Activated T-cell treated with anti-CD3 and anti-CD28 coated beads, Interleukin-2, amount 50 U/mL, for 4 hours (primary cell): Measurements from ENCODE around the gene CNTNAP2. TPM values are rescaled to one million over a fixed set of nuclear protein-coding genes. Genes with fewer than 3 reads are reported as not detected.

Source experiments
- ATAC-seq, 2 donors: fragments of 200-7000 bp; cut with Tn5 transposase; one replicate each; pipeline ENCODE4 v1.10.0; 2021
- DNase-seq: peaks from one replicate; pipeline ENCODE4 v3.0.0-alpha.2; 2020
- H3K27me3 Mint-ChIP-seq: one replicate; pipeline ENCODE4 v1.8.0; 2021; ENCODE audit warnings: low read depth, mixed read lengths
- H3K36me3 Mint-ChIP-seq: one replicate; pipeline ENCODE4 v1.8.0; 2022; ENCODE audit warnings: mixed read lengths; ENCODE audit not compliant: insufficient read depth
- H3K4me1 Mint-ChIP-seq: one replicate; pipeline ENCODE4 v1.8.0; 2021; ENCODE audit warnings: low read depth, mixed read lengths
- H3K4me3 Mint-ChIP-seq: one replicate; pipeline ENCODE4 v1.8.0; 2021; ENCODE audit warnings: mild to moderate bottlenecking, moderate library complexity, mixed read lengths
- H3K9me3 Mint-ChIP-seq: one replicate; pipeline ENCODE4 v1.8.0; 2021; ENCODE audit warnings: mixed read lengths
- total RNA-seq, 3 donors: library from RNA; stranded (reverse); gene quantifications; one replicate each; pipeline ENCODE4 v1.2.1, GENCODE V29; 2021

The CNTNAP2 gene
- total RNA-seq, 3 donors from 2014 or later, result not detected

DNA sequence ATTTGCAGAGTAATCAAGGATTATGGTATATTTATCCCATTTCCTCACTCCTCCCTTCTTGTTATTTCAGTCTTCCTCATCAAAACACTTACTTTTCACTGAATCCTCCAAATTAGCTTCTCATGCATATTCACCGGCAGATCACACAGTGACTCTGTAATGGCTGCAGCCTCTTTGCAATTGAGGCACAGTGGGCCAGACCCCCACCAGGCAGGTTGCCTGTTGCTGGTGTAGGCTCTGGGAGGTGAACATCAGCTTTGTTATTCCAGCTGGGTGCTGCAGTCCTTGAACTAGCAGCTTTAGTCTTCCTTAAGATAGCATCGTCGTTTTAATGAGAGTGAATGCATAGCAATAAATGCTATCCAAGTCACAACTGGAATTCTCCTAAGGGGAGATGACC, 449.3 kb downstream of the CNTNAP2 start:
- H3K9me3 Mint-ChIP-seq, result no peaks in the 10 kb centered on the region
- no peak overlapping the region for H3K4me3 Mint-ChIP-seq
- H3K4me1 Mint-ChIP-seq, result no peaks in the 10 kb centered on the region
- no peaks in the 10 kb centered on the region for H3K36me3 Mint-ChIP-seq
- no peaks in the 10 kb centered on the region for H3K27me3 Mint-ChIP-seq
- DNase-seq, result no peak
- no peak for ATAC-seq

DNA sequence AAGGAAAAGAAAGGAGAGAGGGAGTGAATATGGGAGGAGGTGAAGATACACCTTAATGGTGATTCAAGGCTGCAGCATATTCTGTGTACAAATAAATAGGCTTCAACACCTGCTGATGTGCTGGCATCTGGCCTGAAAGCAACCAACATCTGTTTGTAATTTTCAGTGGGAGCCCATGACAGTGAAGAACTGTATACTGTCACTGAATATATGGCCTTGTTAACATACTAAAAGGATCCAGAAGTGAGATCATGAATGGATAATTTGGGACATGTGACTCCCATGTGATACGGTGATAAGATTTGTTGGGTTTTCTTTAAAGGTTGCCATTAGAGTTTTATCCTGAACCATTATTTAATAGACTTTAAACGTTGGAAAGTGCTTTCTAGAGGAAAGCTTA, 459.3 kb downstream of the CNTNAP2 start:
- H3K27me3 Mint-ChIP-seq, result no peaks in the 10 kb centered on the region
- H3K9me3 Mint-ChIP-seq, result peaks cover 16% of the 10 kb centered on the region
- H3K36me3 Mint-ChIP-seq, result no peaks in the 10 kb centered on the region
- H3K4me1 Mint-ChIP-seq, result no peaks in the 10 kb centered on the region
- H3K4me3 Mint-ChIP-seq, result no peak overlapping the region
- DNase-seq (no peak), ATAC-seq (no peak)

DNA sequence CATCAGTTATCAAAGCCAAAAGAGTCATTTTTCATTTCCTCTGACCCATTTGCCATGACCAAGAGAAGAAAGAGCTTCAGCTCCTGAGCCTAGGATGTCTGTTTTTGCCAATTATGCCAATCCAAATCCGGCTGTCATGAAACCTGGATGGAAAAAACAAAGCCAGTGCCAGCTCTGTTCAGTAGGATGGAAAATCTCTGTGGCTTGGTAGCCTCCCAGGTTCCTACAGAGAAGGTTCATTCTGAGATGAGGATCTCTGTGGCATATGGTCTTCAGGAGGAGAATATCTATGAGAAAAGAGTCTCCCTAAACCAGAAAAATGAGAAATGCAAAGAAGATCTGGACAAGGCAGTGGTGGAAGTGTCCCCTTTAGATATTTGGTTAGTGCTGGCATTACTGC, 475.4 kb downstream of the CNTNAP2 start:
- Mint-ChIP-seq H3K4me1 (no peaks in the 10 kb centered on the region), H3K9me3 (peaks cover 11% of the 10 kb centered on the region), H3K27me3 (no peaks in the 10 kb centered on the region), H3K4me3 (no peak overlapping the region), H3K36me3 (no peaks in the 10 kb centered on the region)
- DNase-seq (no peak), ATAC-seq (no peak)

DNA sequence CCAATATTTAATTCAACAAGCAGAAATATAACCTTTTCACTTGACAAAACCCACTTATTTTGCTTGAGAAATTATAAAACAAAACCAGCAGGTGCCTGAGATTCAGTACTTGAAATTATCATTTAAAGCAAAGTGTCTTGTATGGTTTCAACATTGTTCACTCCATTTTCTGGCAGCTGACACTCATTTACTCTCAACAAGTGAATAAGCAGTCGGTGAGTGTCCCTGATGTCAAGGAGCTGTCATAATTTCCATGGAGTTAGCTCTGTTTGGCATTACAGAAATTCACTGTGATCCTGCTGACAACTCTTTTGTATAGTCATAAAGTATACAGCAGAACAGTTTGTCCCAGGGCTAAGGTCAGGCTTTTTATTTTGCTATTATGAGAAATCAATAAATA, 490.0 kb downstream of the CNTNAP2 start:
- Mint-ChIP-seq H3K4me3 (no peak overlapping the region), H3K4me1 (no peaks in the 10 kb centered on the region), H3K27me3 (no peaks in the 10 kb centered on the region), H3K9me3 (peaks cover 14% of the 10 kb centered on the region), H3K36me3 (no peaks in the 10 kb centered on the region)
- no peak for ATAC-seq
- no peak for DNase-seq

DNA sequence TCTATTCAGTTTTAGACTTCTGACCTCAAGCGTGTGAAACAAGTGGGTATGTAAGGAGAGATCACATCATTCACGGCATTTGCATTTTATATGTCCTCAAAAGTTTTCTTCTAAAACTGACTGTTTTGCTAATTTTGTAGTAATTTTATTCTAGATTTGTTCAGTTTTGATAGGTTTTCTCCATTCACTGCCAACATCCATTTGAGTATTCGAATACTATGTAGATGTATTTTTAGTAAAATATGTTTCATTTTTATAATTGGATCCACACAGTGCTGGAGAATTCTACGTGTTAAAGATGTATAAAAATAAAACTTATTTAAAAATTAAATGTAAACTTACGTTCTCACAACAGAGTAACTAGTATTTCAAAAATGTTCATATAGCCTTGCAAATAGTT, 503.0 kb downstream of the CNTNAP2 start:
- Mint-ChIP-seq H3K36me3 (no peaks in the 10 kb centered on the region), H3K9me3 (peaks cover 8% of the 10 kb centered on the region), H3K4me3 (no peak overlapping the region), H3K27me3 (no peaks in the 10 kb centered on the region), H3K4me1 (no peaks in the 10 kb centered on the region)
- DNase-seq (no peak), ATAC-seq (no peak)

DNA sequence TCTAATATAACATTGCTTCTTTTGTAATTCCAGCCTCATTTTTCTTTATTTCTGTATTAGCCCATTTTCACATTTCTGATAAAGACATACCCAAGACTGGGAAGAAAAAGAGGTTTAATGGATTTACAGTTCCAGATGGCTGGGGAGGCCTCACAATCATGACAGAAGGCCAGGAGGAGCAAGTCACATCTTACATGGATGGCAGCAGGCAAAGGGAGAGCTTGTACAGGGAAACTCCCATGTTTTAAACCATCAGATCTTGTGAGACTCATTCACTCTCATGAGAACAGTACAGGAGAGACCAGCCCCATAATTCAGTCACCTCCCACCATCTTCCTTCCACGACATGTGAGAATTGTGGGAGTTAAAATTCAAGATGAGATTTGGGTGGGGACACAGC, 510.3 kb downstream of the CNTNAP2 start:
- Mint-ChIP-seq H3K4me1 (no peaks in the 10 kb centered on the region), H3K9me3 (peaks cover 10% of the 10 kb centered on the region), H3K27me3 (no peaks in the 10 kb centered on the region), H3K36me3 (no peaks in the 10 kb centered on the region), H3K4me3 (no peak overlapping the region)
- ATAC-seq (no peak), DNase-seq (no peak)

DNA sequence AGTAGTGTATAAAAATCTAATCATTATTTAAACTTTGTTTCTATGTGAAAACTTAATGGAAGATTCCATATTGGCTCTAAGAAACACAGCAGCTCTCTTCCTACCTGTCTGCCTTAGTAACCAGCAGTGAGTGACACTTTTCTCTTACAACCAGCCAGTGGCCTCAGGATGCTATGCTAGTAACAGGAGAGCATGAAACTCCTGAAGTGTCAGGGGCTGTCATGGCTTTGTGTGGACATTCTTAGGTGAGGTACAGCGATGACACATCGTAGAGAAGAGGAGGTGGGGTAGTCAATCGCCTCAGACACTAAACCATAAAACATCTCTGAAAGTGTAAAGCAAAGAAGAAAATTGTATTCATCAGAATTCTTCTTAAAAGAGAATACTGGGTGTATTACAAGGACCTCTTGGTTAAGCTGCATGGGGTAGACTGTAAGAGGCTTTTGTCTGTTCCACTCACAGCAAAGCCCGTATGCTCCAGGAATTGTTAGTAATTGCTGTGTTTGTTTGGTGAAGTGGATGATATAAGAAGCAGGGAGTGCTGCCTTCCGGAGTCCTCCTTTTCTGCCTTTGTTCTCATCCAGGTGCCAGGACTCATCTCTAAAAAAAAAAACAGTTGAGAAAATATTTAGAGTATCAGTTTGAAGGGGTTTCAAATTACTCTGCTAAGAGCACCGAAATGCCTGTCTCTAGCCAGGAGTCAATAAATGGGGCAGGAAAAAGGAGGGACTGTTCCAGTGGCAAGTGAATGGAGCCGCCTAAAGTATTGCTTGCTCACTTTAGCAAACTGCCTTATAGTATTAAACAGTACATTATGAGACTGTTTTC, 518.8 kb downstream of the CNTNAP2 start:
- Mint-ChIP-seq H3K9me3 (peaks cover 15% of the 10 kb centered on the region), H3K4me3 (no peak overlapping the region), H3K36me3 (no peaks in the 10 kb centered on the region), H3K27me3 (no peaks in the 10 kb centered on the region), H3K4me1 (no peaks in the 10 kb centered on the region)
- ATAC-seq (no peak), DNase-seq (no peak)

DNA sequence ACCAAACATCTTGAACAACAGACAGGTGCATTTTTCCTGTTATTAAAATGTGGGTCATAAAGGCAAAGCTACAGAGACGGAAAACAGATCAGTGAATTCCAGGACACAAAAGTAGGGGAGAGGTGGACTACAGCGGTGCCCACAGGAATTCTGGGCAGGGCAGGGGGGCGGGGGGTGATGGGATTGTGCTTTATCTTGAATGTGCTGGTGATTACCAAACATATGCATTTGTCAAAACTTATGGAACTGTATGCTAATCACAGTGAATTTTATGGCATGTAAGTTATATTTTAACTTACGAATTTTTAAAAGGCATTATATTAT, 519.4 kb downstream of the CNTNAP2 start:
- H3K36me3 Mint-ChIP-seq, result no peaks in the 10 kb centered on the region
- ATAC-seq, result no peak
- H3K4me1 Mint-ChIP-seq, result no peaks in the 10 kb centered on the region
- H3K4me3 Mint-ChIP-seq, result no peak overlapping the region
- no peaks in the 10 kb centered on the region for H3K27me3 Mint-ChIP-seq
- DNase-seq, result no peak
- peaks cover 10% of the 10 kb centered on the region for H3K9me3 Mint-ChIP-seq

DNA sequence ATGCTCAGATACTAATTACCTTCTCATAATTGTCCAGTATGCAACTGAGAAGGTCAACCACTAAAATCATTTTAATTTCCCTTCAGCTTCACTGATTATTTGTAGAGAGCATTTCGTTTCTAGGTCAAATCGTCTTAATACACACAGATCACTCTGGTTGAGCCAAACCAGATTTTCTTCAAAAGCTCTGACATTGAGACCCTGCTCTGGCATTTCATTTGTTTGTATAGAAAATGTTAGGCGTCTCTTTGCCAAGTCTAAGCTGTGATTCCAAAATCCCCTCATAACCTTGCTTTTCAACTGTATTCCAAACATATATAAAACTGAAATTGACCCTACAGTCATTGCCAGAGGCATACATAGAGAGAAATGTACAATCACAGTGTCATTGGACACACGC, 520.0 kb downstream of the CNTNAP2 start:
- Mint-ChIP-seq H3K4me1 (no peaks in the 10 kb centered on the region), H3K36me3 (no peaks in the 10 kb centered on the region), H3K27me3 (no peaks in the 10 kb centered on the region), H3K9me3 (peaks cover 7% of the 10 kb centered on the region), H3K4me3 (no peak overlapping the region)
- ATAC-seq, result no peak
- no peak for DNase-seq

DNA sequence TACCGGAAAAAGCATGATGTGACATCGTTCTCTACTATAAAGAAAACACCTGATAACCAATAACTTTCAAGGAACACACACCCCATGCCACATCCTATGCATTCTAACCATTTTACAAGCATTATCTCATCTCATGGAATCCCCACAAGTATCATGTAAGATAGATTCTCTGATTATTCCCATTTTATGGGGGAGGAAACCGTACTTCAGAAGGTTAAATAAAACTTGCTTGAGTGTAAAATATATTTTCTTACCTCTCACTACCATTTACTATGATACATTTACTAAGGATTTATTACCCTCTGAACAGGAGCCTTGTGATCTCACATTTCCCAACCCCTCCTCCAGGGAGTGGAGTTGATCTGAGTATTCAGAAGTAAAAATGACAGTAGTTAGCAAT, 522.7 kb downstream of the CNTNAP2 start:
- no peaks in the 10 kb centered on the region for H3K27me3 Mint-ChIP-seq
- no peak for ATAC-seq

DNA sequence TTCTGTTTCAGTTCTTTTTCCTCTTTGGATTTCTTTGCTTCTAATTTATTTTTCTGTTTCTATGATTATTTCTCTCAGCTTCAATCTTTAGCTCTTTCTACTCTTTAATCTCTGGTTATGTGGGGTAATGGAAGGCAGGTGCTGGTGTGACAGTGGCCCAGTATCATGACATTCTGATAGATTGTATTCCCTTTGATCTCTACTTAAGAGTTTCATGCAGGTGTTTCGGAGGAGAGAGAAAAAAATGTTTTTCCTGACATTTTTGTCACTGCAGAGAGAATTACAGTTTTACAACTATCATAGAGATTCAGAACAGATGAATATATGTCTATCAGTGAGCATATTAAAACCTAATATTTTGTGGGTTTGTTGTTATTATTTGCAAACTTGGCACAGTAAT, 524.9 kb downstream of the CNTNAP2 start:
- H3K27me3 Mint-ChIP-seq, result no peaks in the 10 kb centered on the region
- no peak for DNase-seq
- H3K36me3 Mint-ChIP-seq, result no peaks in the 10 kb centered on the region
- H3K4me1 Mint-ChIP-seq, result no peaks in the 10 kb centered on the region
- no peak for ATAC-seq
- peaks cover 9% of the 10 kb centered on the region for H3K9me3 Mint-ChIP-seq
- no peak overlapping the region for H3K4me3 Mint-ChIP-seq

More for the DNA sequence above, 522.7 kb downstream of the CNTNAP2 start:
- H3K9me3 Mint-ChIP-seq, result peaks cover 6% of the 10 kb centered on the region
- no peaks in the 10 kb centered on the region for H3K36me3 Mint-ChIP-seq
- DNase-seq, result no peak
- no peaks in the 10 kb centered on the region for H3K4me1 Mint-ChIP-seq
- no peak overlapping the region for H3K4me3 Mint-ChIP-seq

DNA sequence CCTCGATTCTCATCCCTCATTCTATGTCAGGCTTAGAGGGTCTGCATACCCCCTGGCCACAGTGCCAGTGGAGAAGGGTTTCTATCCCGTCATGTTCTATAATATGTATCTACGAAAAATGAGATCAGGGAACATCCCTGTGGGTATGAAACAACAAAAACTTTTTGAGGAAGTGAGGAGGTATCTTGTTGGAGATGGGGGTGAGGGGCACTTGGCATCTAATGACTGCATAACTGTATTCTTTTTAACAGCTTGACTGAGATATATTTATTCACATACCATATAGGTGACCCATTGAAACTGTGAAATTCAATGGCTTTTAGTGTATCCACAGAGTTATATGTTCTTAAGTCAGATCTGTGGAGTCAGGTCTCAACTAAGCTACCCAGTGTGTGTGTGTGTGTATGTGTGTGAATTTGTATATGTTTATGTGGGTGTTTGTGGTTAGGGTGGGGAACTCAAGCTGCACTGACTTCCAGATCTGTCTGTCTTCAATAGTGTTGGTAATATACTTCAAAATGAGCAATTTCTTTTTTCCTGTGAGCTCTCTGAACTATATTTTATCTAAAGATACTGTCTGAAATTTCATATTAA, 528.9 kb downstream of the CNTNAP2 start:
- Mint-ChIP-seq H3K4me1 (no peaks in the 10 kb centered on the region), H3K27me3 (no peaks in the 10 kb centered on the region), H3K9me3 (peaks cover 7% of the 10 kb centered on the region), H3K36me3 (no peaks in the 10 kb centered on the region), H3K4me3 (no peak overlapping the region)
- no peak for ATAC-seq
- DNase-seq, result no peak

DNA sequence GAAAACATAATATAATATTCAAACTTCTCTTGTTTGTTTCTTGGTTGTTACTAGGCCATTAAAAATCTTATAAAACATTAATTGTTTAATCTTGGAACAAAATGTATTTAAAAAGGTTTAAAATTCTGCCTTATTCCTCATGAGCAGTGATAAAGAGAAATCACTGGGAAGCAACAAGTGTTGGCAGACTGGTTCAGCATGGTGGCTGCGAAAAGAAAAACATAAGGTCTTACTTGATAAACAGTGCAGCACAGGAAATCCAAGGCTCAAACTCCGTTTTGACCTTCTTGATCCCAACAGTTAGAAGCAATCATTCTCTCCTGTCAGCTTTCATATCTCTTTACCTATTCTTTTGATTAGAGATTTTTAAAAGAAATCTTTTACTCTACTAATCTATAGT, 530.8 kb downstream of the CNTNAP2 start:
- no peak for DNase-seq
- Mint-ChIP-seq H3K36me3 (no peaks in the 10 kb centered on the region), H3K9me3 (peaks cover 7% of the 10 kb centered on the region), H3K27me3 (no peaks in the 10 kb centered on the region), H3K4me1 (no peaks in the 10 kb centered on the region), H3K4me3 (no peak overlapping the region)
- ATAC-seq, result no peak

DNA sequence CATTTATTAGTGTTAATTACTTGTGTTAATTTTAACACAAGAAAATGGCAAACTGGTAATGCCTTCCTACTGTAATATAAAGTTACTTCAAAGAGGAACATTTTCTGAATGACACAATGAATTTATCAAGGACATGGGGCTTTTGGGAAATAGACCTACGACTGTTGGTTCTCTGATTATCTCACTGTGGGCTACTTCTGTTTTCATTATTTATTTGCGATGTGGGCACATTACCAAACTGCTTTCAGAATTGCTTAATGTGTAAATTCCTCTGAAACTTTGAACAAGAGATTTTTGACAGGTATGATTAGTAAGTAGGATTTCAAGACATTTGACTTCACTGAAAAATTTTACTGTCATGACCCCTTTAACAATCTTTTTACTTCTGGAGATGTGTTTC, 535.6 kb downstream of the CNTNAP2 start:
- Mint-ChIP-seq H3K4me1 (no peaks in the 10 kb centered on the region), H3K36me3 (no peaks in the 10 kb centered on the region), H3K4me3 (no peak overlapping the region), H3K27me3 (no peaks in the 10 kb centered on the region), H3K9me3 (no peaks in the 10 kb centered on the region)
- ATAC-seq (no peak), DNase-seq (no peak)

DNA sequence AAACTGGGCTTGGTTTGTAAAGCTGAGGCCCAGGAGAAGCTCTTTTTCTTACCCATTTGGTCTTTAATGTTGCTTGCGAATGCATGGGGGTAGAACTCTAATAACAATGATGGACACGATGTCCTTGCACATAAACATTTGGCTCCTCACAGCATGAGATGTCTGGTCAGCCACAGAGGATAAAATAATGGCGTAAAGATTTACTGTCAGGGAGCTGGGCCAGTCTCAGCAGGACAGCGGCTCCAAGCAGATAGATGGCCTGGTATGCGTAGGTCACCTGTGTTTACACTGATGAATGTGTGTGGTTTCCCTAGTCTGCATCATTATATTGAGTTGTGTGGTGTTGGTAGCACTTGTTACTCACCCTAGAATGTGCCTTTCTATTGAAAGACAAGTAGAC, 537.4 kb downstream of the CNTNAP2 start:
- Mint-ChIP-seq H3K36me3 (no peaks in the 10 kb centered on the region), H3K4me1 (no peaks in the 10 kb centered on the region), H3K9me3 (peaks cover 9% of the 10 kb centered on the region), H3K4me3 (no peak overlapping the region), H3K27me3 (no peaks in the 10 kb centered on the region)
- DNase-seq (no peak), ATAC-seq (no peak)
